ENCODE results near the gene HUNK.
A peak's percentile ranks its signal among the peaks of the same experiment; 100 is the strongest.

HUNK gene

DNA sequence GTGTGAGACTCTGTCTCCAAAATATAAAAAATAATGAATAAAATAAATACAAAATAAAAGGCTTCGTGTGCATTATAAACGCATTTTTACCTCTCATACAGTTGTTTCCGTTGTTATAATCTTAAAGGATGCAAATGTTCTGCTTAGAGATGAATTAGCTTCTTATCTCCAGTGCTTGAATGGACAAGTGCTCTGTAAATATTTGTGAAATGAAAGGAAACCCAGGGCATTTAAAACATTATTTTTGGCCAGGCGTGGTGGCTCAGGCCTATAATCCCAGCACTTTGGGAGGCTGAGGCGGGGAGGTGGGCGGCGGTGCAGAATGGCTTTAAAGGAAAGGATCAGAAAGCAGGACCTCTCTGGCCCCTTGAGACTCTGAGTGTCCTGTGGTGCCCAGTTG lies 94.5 kb downstream of the HUNK start:
- peak; percentile 56 for DNase-seq

- no peak for DNase-seq
Observed at GRCh38 chr21:31972622-31973021, 99.8 kb downstream of the HUNK start.

DNA sequence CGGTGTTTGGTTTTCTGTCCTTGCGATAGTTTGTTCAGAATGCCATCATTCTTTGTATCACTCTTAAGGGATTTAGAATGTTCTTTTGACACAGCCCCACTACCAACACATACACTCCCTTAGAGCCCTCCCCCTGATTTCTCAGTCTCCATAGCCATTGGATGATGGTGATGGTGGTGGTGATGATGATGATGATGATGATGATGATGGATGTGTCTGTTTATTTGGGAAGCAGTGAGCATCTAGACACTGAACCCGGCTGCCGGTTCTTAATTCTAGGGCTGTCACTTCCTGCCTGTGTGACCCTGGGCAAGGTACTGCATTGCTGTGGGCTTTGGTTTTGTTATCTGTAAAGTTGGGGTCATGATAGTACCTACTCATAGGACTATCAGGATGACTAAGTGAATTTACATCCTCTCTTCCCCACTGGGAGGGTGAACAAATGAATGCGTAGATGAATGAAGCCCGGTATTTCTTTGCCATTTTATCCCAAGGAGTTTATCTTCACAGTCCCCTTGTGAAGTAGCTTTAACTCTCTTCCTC lies 100.7 kb downstream of the HUNK start:
- DNase-seq = no peak

DNA sequence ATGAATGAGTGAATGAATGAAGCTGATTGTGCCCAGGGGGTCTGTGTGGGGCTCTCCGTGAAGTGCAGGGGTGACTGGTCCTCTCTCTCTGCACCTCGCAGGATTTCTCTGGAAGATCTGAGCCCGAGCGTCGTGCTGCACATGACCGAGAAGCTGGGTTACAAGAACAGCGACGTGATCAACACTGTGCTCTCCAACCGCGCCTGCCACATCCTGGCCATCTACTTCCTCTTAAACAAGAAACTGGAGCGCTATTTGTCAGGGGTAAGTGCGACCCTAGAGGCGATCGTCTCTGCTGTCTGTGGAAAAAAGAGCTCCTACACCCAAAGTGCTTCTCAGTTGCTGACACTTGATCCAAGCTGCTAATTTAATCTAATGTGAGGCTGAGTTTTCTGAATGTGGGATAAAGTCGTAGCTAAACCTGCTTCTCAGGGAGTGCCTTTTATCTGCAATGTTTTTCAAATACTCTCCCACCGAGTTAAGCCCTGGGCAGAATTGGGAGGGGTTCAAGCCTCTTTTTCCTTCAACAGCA lies 101.7 kb downstream of the HUNK start:
- DNase-seq = no peak

- DNase-seq = no peak
Observed at GRCh38 chr21:31975491-31975890, 102.7 kb downstream of the HUNK start.

DNA sequence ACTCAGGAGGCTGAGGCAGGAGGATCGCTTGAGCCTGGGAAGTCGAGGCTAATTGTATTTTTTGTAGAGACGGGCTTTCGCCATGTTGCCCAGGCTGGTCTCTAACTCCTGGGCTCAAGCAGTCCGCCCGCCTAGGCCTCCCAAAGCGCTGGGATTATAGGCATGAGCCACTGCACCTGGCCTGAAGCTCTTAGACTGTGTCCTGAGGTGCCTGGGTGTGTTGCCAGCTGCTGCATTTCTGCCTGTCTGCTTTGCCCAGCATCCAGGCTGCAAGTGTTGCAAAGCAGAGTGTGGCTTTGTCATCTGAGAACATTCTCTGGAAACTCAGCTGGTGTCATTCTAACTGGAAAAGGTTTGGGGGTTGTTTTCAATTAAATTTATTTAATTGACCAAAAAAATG lies 105.0 kb downstream of the HUNK start:
- DNase-seq = no peak

GRCh38 chr21:31983120-31983519 lies 110.3 kb downstream of the HUNK start:
- no peak for DNase-seq

GRCh38 chr21:31983554-31983953 lies 110.7 kb downstream of the HUNK start:
- DNase-seq = no peak

GRCh38 chr21:31985398-31985797 lies 112.6 kb downstream of the HUNK start:
- DNase-seq = no peak

GRCh38 chr21:31986035-31986856 lies 113.4 kb downstream of the HUNK start:
- DNase-seq = no peak

DNA sequence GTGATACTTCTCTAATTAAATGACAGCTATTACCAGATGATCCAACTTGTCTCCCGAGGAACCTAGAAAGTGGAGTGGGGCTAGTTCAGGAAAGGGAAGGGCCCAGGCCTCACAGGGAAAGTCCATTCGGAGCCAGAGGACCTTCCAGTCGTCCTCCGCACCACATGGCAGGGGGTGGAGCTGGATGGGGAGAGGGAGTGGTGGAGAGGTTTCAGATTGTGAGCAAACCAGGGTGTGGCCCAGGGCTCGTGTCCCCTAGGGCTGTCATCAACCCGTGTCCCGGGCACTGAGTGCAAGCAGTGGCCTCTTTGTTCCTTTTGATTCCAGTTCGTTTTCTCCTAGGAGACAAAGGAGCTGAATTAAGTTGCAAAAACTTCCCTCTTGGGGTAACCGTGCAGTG lies 114.9 kb downstream of the HUNK start:
- DNase-seq = no peak

- no peak for DNase-seq
Observed at GRCh38 chr21:31988492-31989290, 115.9 kb downstream of the HUNK start.

- no peak for DNase-seq
Observed at GRCh38 chr21:31991356-31992331, 118.8 kb downstream of the HUNK start.

- DNase-seq = no peak
Observed at GRCh38 chr21:31992391-31992790, 119.6 kb downstream of the HUNK start.

DNA sequence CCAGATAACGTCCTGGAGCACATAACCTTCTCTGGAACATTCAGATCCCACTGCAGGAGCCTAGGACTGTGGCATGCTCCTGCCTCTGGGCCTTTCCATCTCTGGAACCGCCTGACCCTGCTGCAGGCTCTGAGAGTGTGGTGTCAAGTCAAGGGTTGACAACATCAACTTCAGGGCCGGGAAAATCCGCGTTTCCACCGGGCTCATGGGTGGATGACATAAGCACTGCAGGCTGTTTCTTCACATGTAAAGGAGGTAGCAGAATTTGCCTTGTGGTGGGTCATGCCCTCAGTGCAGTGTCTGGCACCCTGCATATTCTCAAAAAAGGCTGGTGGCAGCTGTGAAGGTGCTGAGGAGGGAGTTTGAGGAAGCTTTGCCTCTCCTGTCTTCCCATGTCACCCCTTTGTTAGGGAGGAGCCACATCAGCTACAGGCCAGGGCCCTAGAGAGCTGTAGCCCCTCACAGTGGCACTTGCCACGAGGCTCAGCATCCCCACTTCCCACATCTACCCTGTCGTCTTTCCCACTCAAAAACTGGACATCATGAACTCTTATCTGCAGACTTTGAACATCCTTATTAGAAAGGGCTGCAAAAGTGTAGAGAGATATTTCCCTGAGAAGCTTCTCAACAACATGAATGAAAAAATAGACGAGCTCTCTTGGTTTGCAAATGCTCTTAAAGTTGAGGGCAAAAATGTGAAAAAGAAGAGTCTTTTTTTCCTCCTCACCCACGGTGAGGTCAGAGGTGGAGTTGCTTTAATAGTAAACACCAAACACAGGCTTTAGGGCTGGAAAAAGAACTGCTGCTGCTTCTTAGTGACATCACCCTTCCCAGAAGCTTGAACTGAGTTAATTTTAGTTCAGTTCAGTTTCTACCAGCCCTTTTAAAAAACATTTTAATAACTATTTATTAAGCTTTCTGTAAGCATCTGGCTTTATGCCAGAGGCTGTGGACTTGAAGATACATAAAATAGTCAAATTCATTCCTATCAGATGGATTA lies 121.3 kb downstream of the HUNK start:
- DNase-seq = no peak

DNA sequence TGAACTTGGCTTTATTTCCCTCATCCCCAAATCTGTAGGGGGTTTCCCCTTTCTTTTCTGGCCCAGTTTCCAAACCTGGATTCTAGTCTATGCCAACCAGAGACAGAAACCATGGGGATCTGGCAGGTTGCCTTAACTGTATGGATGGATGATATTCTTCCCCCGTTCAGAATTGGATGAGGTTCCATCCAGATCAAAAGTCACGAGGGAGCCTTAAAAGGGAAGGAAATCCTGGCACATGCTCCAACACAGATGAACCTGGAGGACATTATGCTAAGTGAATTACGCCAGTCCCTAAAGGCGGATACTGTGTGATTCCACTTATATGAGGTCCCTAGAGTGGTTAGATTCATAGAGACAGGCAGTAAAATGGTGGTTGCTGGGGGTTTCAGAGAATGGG lies 124.4 kb downstream of the HUNK start:
- no peak for DNase-seq

GRCh38 chr21:31999810-32000468 lies 127.1 kb downstream of the HUNK start:
- DNase-seq = no peak

DNA sequence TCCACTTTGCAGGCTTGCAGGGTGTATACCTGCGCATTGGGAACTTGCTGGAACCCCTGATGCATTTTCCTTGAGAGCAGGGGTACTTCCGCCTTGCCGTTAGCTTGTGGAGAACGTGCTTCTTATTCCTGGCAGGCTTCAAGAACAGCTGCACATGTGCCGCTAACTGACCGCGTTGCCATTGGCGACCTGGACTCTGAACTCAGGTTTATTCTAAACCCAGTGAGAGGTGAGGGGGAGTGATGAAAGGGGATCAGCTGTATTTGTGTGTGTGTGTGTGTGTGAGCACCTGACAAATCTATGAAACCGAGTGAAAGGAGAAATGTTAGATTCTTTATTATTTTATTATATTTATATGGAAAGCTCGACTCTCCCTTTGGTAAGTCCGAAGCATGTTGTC lies 128.6 kb downstream of the HUNK start:
- peak; percentile 26 for DNase-seq

GRCh38 chr21:32003411-32003810 lies 130.6 kb downstream of the HUNK start:
- DNase-seq = no peak

GRCh38 chr21:32004291-32004690 lies 131.5 kb downstream of the HUNK start:
- no peak for DNase-seq

- no peak for DNase-seq
Observed at GRCh38 chr21:32007456-32007855, 134.6 kb downstream of the HUNK start.

Measured in DMS79 treated with DMSO at 0.1 percent for 48 hours (cell line).